HCT116 (cell line): Measurements from ENCODE around the gene DNAJC4. TPM values are rescaled to one million over a fixed set of nuclear protein-coding genes. Genes with fewer than 3 reads are reported as not detected.
A peak's percentile ranks its signal among the peaks of the same experiment; 100 is the strongest.

Experiments
- ATAC-seq: fragments of 200-7000 bp; cut with Tn5 transposase; 2 replicates; pipeline ENCODE4 v1.9.1; 2020; ENCODE audit warnings: mild to moderate bottlenecking, moderate library complexity
- BruUV-seq: library from RNA; stranded (reverse); fragments of 400-500 nt; replicated peaks from 2 replicates; lab custom pipeline; 2021; lab: Mats Ljungman, UMichigan
- CTCF ChIA-PET: fragments of 300-600 bp; sonication (Branson Sonifier 250); formaldehyde crosslinking; loops from one replicate; lab custom pipeline; 2021; ENCODE audit warnings: antibody characterized with exemption; lab: Charles Lee
- POLR2A ChIA-PET: fragments of 300-600, 350-600 bp; sonication (Branson Sonifier 250); formaldehyde crosslinking; loops from one replicate; lab custom pipeline; 2021; ENCODE audit warnings: antibody characterized with exemption; lab: Charles Lee
- RAD21 ChIA-PET, 2 experiments: fragments of 300-600 bp; sonication (Branson Sonifier 250); formaldehyde crosslinking; loops; one replicate each; lab custom pipeline; 2023; ENCODE audit warnings: low total read pairs in 2 of 2; ENCODE audit not compliant: uncharacterized antibody in 2 of 2, unreplicated experiment in 2 of 2, low non-redundant PET in 1 of 2; lab: Charles Lee
- DNase-seq: peaks from one replicate; pipeline ENCODE4 v3.0.0-alpha.2; 2010; ENCODE audit warnings: low read depth, low spot score
- H2AFZ ChIP-seq: fragments of 200-600 bp; shearing (Covaris generic), sonication (generic); 2 replicates; pipeline ENCODE4 v1.6.1; 2017; ENCODE audit warnings: low read depth, mixed run types, mixed read lengths, antibody characterized with exemption, low read length; ENCODE audit not compliant: poor library complexity, severe bottlenecking
- H3K27ac ChIP-seq: 2 replicates; pipeline ENCODE4 v1.5.1; 2012; ENCODE audit warnings: low read depth, low read length
- H3K27me3 ChIP-seq: fragments of 200-600 bp; sonication (generic); 2 replicates; pipeline ENCODE4 v1.6.1; 2016; ENCODE audit warnings: mixed run types, low read length, mixed read lengths; ENCODE audit not compliant: insufficient read depth
- H3K36me3 ChIP-seq, 2 experiments: fragments of 200-500 bp in 1 of 2; fragments of 200-600 bp in 1 of 2; sonication (Bioruptor generic) in 1 of 2; sonication (generic) in 1 of 2; 2 replicates each; pipeline versions ENCODE4 v1.5.1 to v1.6.1; 2014 to 2016; ENCODE audit warnings: low read length in 2 of 2, inconsistent platforms in 1 of 2, mixed read lengths in 1 of 2, mixed run types in 1 of 2; ENCODE audit not compliant: insufficient read depth in 2 of 2, control insufficient read depth in 1 of 2
- H3K4me1 ChIP-seq, 2 experiments: fragments of 200-600 bp in 1 of 2; sonication (generic) in 1 of 2; 2 replicates each; pipeline versions ENCODE4 v1.5.1 to v1.6.1; 2012 to 2017; ENCODE audit warnings: low read length in 2 of 2, inconsistent platforms in 1 of 2, mild to moderate bottlenecking in 1 of 2, mixed read lengths in 1 of 2, mixed run types in 1 of 2, moderate library complexity in 1 of 2; ENCODE audit not compliant: insufficient read depth in 2 of 2, control insufficient read depth in 1 of 2
- H3K4me2 ChIP-seq: fragments of 200-600 bp; sonication (generic); 2 replicates; pipeline ENCODE4 v1.6.1; 2017; ENCODE audit warnings: mixed run types, low read length, mixed read lengths
- H3K4me3 ChIP-seq, 2 experiments: fragments of 200-600 bp in 1 of 2; sonication (generic) in 1 of 2; replicated peaks in 1 of 2; 2 replicates each; pipeline ENCODE4 v1.5.1; 2011 to 2016; ENCODE audit warnings: low read length in 2 of 2, control low read depth in 1 of 2, low read depth in 1 of 2, mild to moderate bottlenecking in 1 of 2, mixed read lengths in 1 of 2, mixed run types in 1 of 2
- H3K79me2 ChIP-seq: fragments of 200-600 bp; sonication (generic); 2 replicates; pipeline ENCODE4 v1.6.1; 2017; ENCODE audit warnings: mild to moderate bottlenecking, mixed run types, low read length, moderate library complexity, mixed read lengths; ENCODE audit not compliant: insufficient read depth
- H3K9ac ChIP-seq: fragments of 200-600 bp; sonication (generic); 2 replicates; pipeline ENCODE4 v1.6.1; 2016; ENCODE audit warnings: low read length, mixed read lengths
- H3K9me2 ChIP-seq: fragments of 200-600 bp; sonication (generic), shearing (Covaris generic); 2 replicates; pipeline ENCODE4 v1.6.1; 2017; ENCODE audit warnings: mixed run types, mild to moderate bottlenecking, moderate library complexity; ENCODE audit not compliant: insufficient read depth
- H3K9me3 ChIP-seq, 2 experiments: fragments of 200-500 bp in 1 of 2; fragments of 200-600 bp in 1 of 2; sonication (Bioruptor generic) in 1 of 2; sonication (generic) in 1 of 2; 2 replicates each; pipeline ENCODE4 v1.6.1; 2014 to 2017; ENCODE audit warnings: low read length in 2 of 2, mixed read lengths in 2 of 2, inconsistent platforms in 1 of 2, low read depth in 1 of 2, mild to moderate bottlenecking in 1 of 2, mixed run types in 1 of 2, moderate library complexity in 1 of 2; ENCODE audit not compliant: control insufficient read depth in 1 of 2, insufficient read depth in 1 of 2
- H4K20me1 ChIP-seq: fragments of 200-600 bp; sonication (generic), shearing (Covaris generic); 2 replicates; pipeline ENCODE4 v1.6.1; 2017; ENCODE audit warnings: mixed run types, mild to moderate bottlenecking, moderate library complexity; ENCODE audit not compliant: insufficient read depth
- CBX3 ChIP-seq: IDR thresholded peaks from 2 replicates; pipeline ENCODE4 v1.6.1; 2012; ENCODE audit warnings: low read depth
- CTCF ChIP-seq, 3 experiments: fragments of 200-600 bp in 1 of 3; sonication (generic) in 1 of 3; IDR thresholded peaks in 2 of 3; conservative IDR thresholded peaks in 1 of 3; 2 replicates each; pipeline ENCODE4 v1.5.1; 2012 to 2017; ENCODE audit warnings: low read depth in 2 of 3, low read length in 2 of 3, antibody characterized with exemption in 1 of 3, borderline replicate concordance in 1 of 3, control low read depth in 1 of 3, mild to moderate bottlenecking in 1 of 3, mixed read lengths in 1 of 3, mixed run types in 1 of 3, moderate library complexity in 1 of 3; ENCODE audit not compliant: insufficient read depth in 1 of 3
- EGR1 ChIP-seq: IDR thresholded peaks from 2 replicates; pipeline ENCODE4 v1.6.1; 2012; ENCODE audit warnings: low read depth
- FOSL1 ChIP-seq: IDR thresholded peaks from 2 replicates; pipeline ENCODE4 v1.6.1; 2012; ENCODE audit warnings: low read depth
- RAD21 ChIP-seq: IDR thresholded peaks from 2 replicates; pipeline ENCODE4 v1.6.1; 2012; ENCODE audit warnings: low read depth, mild to moderate bottlenecking
- REST ChIP-seq: IDR thresholded peaks from 2 replicates; pipeline ENCODE4 v1.6.1; 2012; ENCODE audit warnings: low read depth
- SIN3A ChIP-seq: IDR thresholded peaks from 2 replicates; pipeline ENCODE4 v1.6.1; 2012; ENCODE audit warnings: low read depth
- SP1 ChIP-seq: IDR thresholded peaks from 2 replicates; pipeline ENCODE4 v1.6.1; 2012; ENCODE audit warnings: low read depth
- SRF ChIP-seq: IDR thresholded peaks from 2 replicates; pipeline ENCODE4 v1.6.1; 2012; ENCODE audit warnings: low read depth
- YY1 ChIP-seq: IDR thresholded peaks from 2 replicates; pipeline ENCODE4 v1.6.1; 2011; ENCODE audit warnings: low read length, low read depth, moderate library complexity, mild to moderate bottlenecking; ENCODE audit not compliant: insufficient replicate concordance; ENCODE audit errors: extremely low read depth
- ZFX ChIP-seq: fragments of 450-650 bp; IDR thresholded peaks from 2 replicates; pipeline ENCODE4 v1.6.1; 2017
- ZNF274 ChIP-seq: fragments of 200-500 bp; sonication (Bioruptor generic); IDR thresholded peaks from 2 replicates; pipeline ENCODE4 v1.6.1; 2014; ENCODE audit warnings: mild to moderate bottlenecking, low read depth, low read length, inconsistent platforms
- intact Hi-C: fragments of 100-400 bp; cut with micrococcal nuclease; formaldehyde crosslinking; loops from 2 replicates; pipeline ENCODE4 v1.10.0; 2022
- total RNA-seq: library from RNA; stranded (reverse); gene quantifications from one replicate; pipeline ENCODE4 v1.2.1, GENCODE V29; 2021; ENCODE audit not compliant: unreplicated experiment
- TF ChIP-seq, protein P1 (sequence below): IDR thresholded peaks from 2 replicates; pipeline ENCODE4 v1.6.1; 2012
- TF ChIP-seq, protein P2 (sequence below): IDR thresholded peaks from 2 replicates; pipeline ENCODE4 v1.6.1; 2012

The DNAJC4 gene
- total RNA-seq, 1 experiment from 2014 or later, result 25.8 TPM

DNA sequence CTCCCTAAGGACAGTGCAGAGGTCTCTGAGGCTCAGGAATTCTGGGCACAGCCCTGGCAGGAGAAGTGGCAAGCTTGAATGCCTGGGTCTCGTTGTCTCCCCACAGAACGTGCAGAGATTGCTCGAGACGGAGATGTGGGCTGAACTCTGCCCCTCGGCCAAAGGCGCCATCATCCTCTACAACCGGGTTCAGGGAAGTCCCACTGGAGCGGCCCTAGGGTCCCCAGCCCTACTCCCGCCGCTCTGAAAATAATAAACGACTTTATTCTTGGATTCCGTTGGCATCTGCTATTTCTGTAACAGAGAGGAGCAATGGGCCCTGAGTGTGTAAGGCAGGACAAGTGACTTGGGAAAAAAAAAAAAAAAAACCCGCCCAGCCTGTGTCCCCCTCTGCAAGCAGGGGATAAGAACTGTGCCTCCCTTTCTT lies 591 bp upstream of the DNAJC4 start (continued):
- TF ChIP-seq, protein P1, sequence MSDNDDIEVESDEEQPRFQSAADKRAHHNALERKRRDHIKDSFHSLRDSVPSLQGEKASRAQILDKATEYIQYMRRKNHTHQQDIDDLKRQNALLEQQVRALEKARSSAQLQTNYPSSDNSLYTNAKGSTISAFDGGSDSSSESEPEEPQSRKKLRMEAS, result no peak
- TF ChIP-seq RAD21 (no peak), YY1 (no peak), CTCF (IDR thresholded peaks at IDR 0.05 in 2 of 3, conservative IDR thresholded peaks at IDR 0.05 in 1 of 3; ENCODE audit: borderline replicate concordance in 1 of 3, insufficient read depth in 1 of 3, low read depth in 2 of 3, low read length in 2 of 3) (no peak), ZFX (no peak), SRF (no peak), SP1 (no peak), FOSL1 (no peak), SIN3A (no peak), EGR1 (no peak)
- TF ChIP-seq, protein P2, sequence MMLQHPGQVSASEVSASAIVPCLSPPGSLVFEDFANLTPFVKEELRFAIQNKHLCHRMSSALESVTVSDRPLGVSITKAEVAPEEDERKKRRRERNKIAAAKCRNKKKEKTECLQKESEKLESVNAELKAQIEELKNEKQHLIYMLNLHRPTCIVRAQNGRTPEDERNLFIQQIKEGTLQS, result no peak

DNA sequence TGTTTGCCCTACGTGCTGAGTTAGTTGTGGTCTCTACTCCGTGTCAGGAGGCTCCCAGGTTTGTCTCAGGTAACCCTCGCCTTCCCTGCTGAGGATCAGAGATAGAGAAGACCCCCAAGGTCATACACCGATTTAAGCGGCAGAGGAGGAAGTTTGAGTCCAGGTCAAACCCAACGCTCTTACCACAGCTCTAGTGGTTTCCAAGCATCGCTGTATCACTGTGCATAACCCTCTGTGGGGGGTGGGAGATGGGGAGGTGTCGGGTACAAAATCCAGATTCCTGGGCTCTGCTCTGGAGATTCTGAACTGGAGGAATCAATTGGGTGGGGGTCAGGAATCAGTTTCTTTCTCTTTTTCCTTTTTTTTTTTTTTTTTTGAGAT lies 627 bp downstream of the DNAJC4 start:
- no peak for ATAC-seq
- peak overlapping the region; percentile 88 for H3K9ac ChIP-seq
- H3K27me3 ChIP-seq, result no peaks in the 10 kb centered on the region
- H3K79me2 ChIP-seq, result peaks cover 20% of the 10 kb centered on the region
- no peaks in the 10 kb centered on the region for H3K36me3 ChIP-seq
- peak overlapping the region; percentile 71 to 89 for H3K4me3 ChIP-seq
- H3K4me2 ChIP-seq, result peak overlapping the region; percentile 99
- TF ChIP-seq, protein P1, result no peak
- TF ChIP-seq FOSL1 (no peak), ZNF274 (no peak), SIN3A (no peak), ZFX (no peak), REST (no peak), SRF (no peak), CBX3 (no peak)
- H4K20me1 ChIP-seq, result no peaks in the 10 kb centered on the region
- no TSS peak for BruUV-seq
- ChIA-PET RAD21 (no interaction called here), POLR2A (interaction anchor here (1.1 to 3.1 kb wide), 3 partner anchors 8 to 52 kb away, joined by 3 to 11 read pairs (median 4); partner anchors contain the start of gene FKBP2), CTCF (no interaction called here)
- no peak overlapping the region for H2AFZ ChIP-seq
- H3K9me3 ChIP-seq, result no peaks in the 10 kb centered on the region
- no peaks in the 10 kb centered on the region for H3K9me2 ChIP-seq
- no peak for DNase-seq
- intact Hi-C loops, result no loop called here
- H3K4me1 ChIP-seq, result peaks cover 30 to 71% of the 10 kb centered on the region in 2 experiments
- H3K27ac ChIP-seq, result peak overlapping the region; percentile 61
